Uterus (tissue), 2 donors: ENCODE data around the gene GPR176.

Experiments used
- CTCF ChIP-seq, 4 experiments: fragments of 200-600 bp in 2 of 4; fragments of 450-650 bp in 2 of 4; sonication (generic) in 2 of 4; IDR thresholded peaks; one replicate each; pipeline ENCODE4 v1.5.1; 2016 to 2019; ENCODE audit warnings: antibody characterized with exemption in 4 of 4, mild to moderate bottlenecking in 2 of 4, moderate library complexity in 1 of 4
- POLR2A ChIP-seq, 2 donors: fragments of 450-650 bp; IDR thresholded peaks; one replicate each; pipeline ENCODE4 v1.6.1; 2016; ENCODE audit warnings: antibody characterized with exemption in 2 of 2, mild to moderate bottlenecking in 1 of 2, moderate library complexity in 1 of 2

- TF ChIP-seq CTCF (IDR thresholded peaks at IDR 0.05) (no peak), POLR2A (IDR thresholded peaks at IDR 0.05) (no peak)
Measured at GRCh38 chr15:39935241-39935640, 15.2 kb upstream of the GPR176 start.
